ENCODE measurements around the gene SRRM3.
A peak's percentile ranks its signal among the peaks of the same experiment; 100 is the strongest.
"Not testable (repeated sequence)": the region's sequence is repeated elsewhere in the genome, so short reads cannot be mapped to it uniquely, and the experiment has no call there.

Gene SRRM3

GRCh38 chr7:76234282-76234584 lies 32.5 kb downstream of the SRRM3 start:
- peak overlapping the region; percentile 64 for H3K4me3 Mint-ChIP-seq
- peaks cover 7% of the 10 kb centered on the region for H3K4me1 Mint-ChIP-seq
- no peaks in the 10 kb centered on the region for H3K9me3 Mint-ChIP-seq
- no peaks in the 10 kb centered on the region for H3K36me3 Mint-ChIP-seq
- H3K27ac Mint-ChIP-seq: no peak overlapping the region
- H3K27me3 Mint-ChIP-seq: peaks cover 41% of the 10 kb centered on the region

- Mint-ChIP-seq H3K9me3 (no peaks in the 10 kb centered on the region), H3K4me3 (peak overlapping the region; percentile 66), H3K36me3 (no peaks in the 10 kb centered on the region), H3K27ac (no peak overlapping the region), H3K4me1 (peaks cover 7% of the 10 kb centered on the region), H3K27me3 (peaks cover 39% of the 10 kb centered on the region)
Measured at GRCh38 chr7:76234931-76235441, 33.3 kb downstream of the SRRM3 start.

- H3K36me3 Mint-ChIP-seq: no peaks in the 10 kb centered on the region
- peaks cover 31% of the 10 kb centered on the region for H3K27me3 Mint-ChIP-seq
- no peak overlapping the region for H3K4me3 Mint-ChIP-seq
- H3K4me1 Mint-ChIP-seq: peaks cover 7% of the 10 kb centered on the region
- no peaks in the 10 kb centered on the region for H3K9me3 Mint-ChIP-seq
- H3K27ac Mint-ChIP-seq: no peak overlapping the region
Measured at GRCh38 chr7:76236224-76236623, 34.5 kb downstream of the SRRM3 start.

- Mint-ChIP-seq H3K9me3 (no peaks in the 10 kb centered on the region), H3K4me3 (no peak overlapping the region), H3K27me3 (peaks cover 15% of the 10 kb centered on the region), H3K27ac (no peak overlapping the region), H3K4me1 (peaks cover 7% of the 10 kb centered on the region), H3K36me3 (no peaks in the 10 kb centered on the region)
Measured at GRCh38 chr7:76238326-76238725, 36.6 kb downstream of the SRRM3 start.

GRCh38 chr7:76241141-76241540 lies 39.4 kb downstream of the SRRM3 start:
- Mint-ChIP-seq H3K27ac (no peak overlapping the region), H3K4me1 (no peaks in the 10 kb centered on the region), H3K9me3 (no peaks in the 10 kb centered on the region), H3K36me3 (no peaks in the 10 kb centered on the region), H3K4me3 (no peak overlapping the region), H3K27me3 (peaks cover 5% of the 10 kb centered on the region)

DNA sequence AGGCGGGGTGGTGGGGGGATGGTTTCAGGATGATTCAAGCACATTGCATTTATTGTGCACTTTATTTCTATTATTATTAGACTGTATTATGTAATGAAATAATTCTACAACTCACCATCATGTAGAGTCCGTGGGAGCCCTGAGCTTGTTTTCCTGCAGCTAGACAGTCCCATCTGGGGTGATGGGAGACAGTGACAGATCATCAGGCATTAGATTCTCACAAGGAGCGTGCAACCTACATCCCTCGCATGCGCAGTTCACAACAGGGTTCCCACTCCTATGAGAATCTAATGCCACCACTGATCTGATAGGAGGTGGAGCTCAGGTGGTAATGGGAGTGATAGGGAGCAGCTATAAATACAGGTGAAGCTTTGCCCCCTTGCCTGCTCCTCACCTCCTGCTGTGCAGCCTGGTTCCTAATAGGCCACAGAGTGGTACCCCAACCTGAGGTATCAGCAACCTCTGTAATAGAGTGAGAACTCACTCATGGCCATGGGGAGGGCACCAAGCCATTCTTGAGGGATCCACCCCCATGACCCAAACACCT lies 40.9 kb downstream of the SRRM3 start:
- not testable (repeated sequence) for H3K4me3 Mint-ChIP-seq, H3K9me3 Mint-ChIP-seq, H3K36me3 Mint-ChIP-seq, H3K27me3 Mint-ChIP-seq, H3K4me1 Mint-ChIP-seq, H3K27ac Mint-ChIP-seq

DNA sequence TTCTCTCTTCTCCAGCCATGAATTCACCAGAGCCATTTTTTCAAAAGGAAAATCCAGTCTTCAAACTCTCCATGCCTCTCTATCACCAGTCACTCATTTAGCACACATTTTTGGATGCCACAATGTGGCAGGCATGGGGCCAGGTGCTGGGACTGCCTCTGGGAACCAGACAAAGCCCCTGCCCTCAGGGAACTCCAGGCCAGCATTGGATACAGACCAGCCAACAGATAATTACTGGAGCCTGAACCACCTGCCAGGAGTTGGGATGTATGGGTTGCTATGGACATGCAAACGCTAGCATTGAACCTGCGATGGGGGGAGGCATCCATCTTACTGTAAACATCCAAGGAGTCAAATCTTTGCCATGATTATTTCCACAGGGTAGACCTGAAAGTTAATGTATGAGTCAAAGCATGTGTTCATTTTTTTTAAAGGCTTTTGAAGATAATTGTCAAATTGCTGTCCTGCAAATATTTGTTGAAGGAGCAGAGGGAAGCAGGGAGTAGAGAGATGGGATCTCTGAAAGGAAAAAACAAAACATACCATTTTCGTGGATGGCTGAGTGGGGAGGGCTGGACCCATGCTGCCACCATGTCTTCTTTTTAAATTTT lies 43.2 kb downstream of the SRRM3 start:
- Mint-ChIP-seq H3K9me3 (no peaks in the 10 kb centered on the region), H3K4me1 (no peaks in the 10 kb centered on the region), H3K27me3 (peaks cover 3% of the 10 kb centered on the region), H3K27ac (no peak overlapping the region), H3K4me3 (no peak overlapping the region), H3K36me3 (no peaks in the 10 kb centered on the region)

DNA sequence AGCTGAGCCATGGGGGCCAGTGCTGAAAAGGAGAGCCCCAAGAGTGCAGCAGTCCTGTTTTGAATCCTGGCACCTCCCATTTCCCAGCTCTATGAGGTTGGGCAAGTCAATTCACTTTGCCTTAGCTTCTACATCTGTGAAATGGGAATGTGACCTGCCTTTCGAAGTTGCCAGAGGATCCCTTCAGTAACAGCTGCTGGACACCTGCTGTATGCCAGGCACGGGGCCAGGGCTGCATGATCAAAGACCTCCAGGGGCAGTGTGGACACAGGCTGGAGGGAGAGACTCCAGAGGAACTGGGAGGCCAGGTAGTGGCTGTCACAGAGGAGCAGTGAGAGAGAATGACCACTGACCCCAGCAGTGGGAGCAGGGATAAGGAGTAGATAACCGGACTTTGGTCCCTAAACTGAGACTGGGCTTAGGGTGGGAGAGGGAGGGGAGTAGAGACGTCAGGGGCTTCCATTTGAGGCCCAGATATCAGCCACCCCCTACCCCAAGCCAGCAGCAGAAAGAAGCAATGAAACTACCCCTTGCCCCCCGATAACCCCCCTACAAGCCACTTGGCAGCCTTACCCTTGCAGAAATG lies 45.2 kb downstream of the SRRM3 start:
- H3K4me3 Mint-ChIP-seq: no peak overlapping the region
- no peaks in the 10 kb centered on the region for H3K9me3 Mint-ChIP-seq
- no peaks in the 10 kb centered on the region for H3K36me3 Mint-ChIP-seq
- peaks cover 3% of the 10 kb centered on the region for H3K27me3 Mint-ChIP-seq
- H3K27ac Mint-ChIP-seq: no peak overlapping the region
- no peaks in the 10 kb centered on the region for H3K4me1 Mint-ChIP-seq

- no peaks in the 10 kb centered on the region for H3K9me3 Mint-ChIP-seq
- no peak overlapping the region for H3K4me3 Mint-ChIP-seq
- no peak overlapping the region for H3K27ac Mint-ChIP-seq
- H3K36me3 Mint-ChIP-seq: no peaks in the 10 kb centered on the region
- no peaks in the 10 kb centered on the region for H3K4me1 Mint-ChIP-seq
- H3K27me3 Mint-ChIP-seq: peaks cover 3% of the 10 kb centered on the region
Measured at GRCh38 chr7:76247938-76248337, 46.2 kb downstream of the SRRM3 start.

GRCh38 chr7:76252021-76252420 lies 50.3 kb downstream of the SRRM3 start:
- H3K4me3 Mint-ChIP-seq: no peak overlapping the region
- H3K27ac Mint-ChIP-seq: no peak overlapping the region
- no peaks in the 10 kb centered on the region for H3K9me3 Mint-ChIP-seq
- H3K27me3 Mint-ChIP-seq: peaks cover 1% of the 10 kb centered on the region
- H3K4me1 Mint-ChIP-seq: no peaks in the 10 kb centered on the region
- no peaks in the 10 kb centered on the region for H3K36me3 Mint-ChIP-seq

GRCh38 chr7:76254781-76255180 lies 53.1 kb downstream of the SRRM3 start:
- no peaks in the 10 kb centered on the region for H3K9me3 Mint-ChIP-seq
- H3K27me3 Mint-ChIP-seq: peaks cover 6% of the 10 kb centered on the region
- no peak overlapping the region for H3K4me3 Mint-ChIP-seq
- H3K36me3 Mint-ChIP-seq: no peaks in the 10 kb centered on the region
- no peak overlapping the region for H3K27ac Mint-ChIP-seq
- H3K4me1 Mint-ChIP-seq: no peaks in the 10 kb centered on the region

GRCh38 chr7:76257973-76258372 lies 56.3 kb downstream of the SRRM3 start:
- Mint-ChIP-seq H3K4me1 (no peaks in the 10 kb centered on the region), H3K27ac (no peak overlapping the region), H3K36me3 (no peaks in the 10 kb centered on the region), H3K9me3 (no peaks in the 10 kb centered on the region), H3K4me3 (no peak overlapping the region), H3K27me3 (peaks cover 12% of the 10 kb centered on the region)

DNA sequence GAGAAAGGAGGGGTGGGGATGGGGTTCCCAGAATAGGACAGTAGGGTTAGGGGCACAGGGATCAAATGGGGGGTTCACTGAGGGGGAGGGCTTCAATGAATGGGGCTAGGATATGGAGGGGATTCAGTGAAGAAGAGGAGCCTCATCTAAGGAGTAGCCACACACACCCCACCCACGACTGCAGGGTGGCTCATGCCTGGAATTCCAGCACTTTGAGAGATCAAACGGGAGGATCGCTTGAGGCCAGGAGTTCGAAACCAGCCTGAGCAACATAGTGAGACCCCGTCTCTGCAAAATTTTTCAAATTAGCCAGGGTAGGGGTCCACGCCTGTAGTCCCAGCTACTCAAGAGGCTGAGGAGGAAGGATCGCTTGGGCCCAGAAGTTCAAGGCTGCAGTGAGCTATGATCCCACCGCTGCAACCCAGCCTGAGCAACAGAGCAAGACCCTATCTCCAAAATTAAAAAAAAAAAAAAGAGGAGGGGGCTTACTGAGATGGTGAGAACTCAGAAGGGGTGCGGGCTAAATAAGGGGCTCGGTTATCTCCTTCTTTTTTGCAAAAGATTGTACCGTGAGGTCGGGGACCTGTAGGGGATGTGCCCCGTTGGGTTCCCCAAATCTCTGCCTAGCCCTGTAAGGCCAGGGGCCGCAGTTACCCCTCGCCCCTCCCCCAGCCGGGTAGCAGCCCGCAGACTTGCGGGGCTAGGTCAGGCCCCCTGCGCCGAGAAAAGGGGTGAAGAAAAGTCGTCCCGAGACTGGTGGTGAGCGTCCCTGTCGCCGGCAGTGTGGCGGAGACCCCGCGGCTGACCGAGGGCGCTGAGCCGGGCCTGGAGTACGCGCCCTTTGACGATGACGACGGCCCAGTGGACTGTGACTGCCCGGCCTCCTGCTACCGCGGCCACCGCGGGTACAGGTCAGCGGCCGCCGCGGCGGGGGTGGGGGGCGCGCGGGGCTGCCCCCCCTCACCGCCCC lies 57.7 kb downstream of the SRRM3 start:
- Mint-ChIP-seq H3K27me3 (peaks cover 13% of the 10 kb centered on the region), H3K27ac (no peak overlapping the region)

DNA sequence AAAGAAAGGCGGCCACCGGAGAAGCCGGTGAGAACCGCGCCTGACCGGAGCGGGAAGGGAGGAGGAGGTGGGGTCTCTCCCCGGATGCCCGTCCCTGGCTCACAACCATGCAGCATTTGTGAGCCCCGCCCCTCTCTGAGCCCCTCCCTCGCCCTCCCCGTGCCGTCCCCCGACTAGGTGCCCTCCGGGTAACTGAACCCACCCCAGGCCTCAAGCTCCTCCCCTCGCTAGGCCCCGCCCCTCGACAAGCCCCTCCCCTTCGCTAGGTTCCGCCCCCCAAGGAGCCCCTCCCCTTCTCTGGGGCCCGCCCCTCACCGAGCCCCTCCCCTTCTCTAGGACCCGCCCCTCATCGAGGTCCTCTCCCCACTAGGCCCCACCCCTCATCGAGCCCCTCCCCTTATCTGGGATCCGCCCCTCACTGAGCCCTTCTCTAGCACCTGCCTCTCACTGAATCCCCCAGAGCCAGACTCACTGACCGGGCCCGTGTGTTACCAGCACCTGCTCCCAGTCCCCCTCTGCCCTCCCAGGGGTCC lies 58.5 kb downstream of the SRRM3 start:
- H3K27ac Mint-ChIP-seq: no peak overlapping the region
- H3K27me3 Mint-ChIP-seq: peaks cover 17% of the 10 kb centered on the region
- H3K4me1 Mint-ChIP-seq: no peaks in the 10 kb centered on the region
- no peaks in the 10 kb centered on the region for H3K36me3 Mint-ChIP-seq
- H3K9me3 Mint-ChIP-seq: no peaks in the 10 kb centered on the region
- no peak overlapping the region for H3K4me3 Mint-ChIP-seq

More for the DNA sequence above, 57.7 kb downstream of the SRRM3 start:
- Mint-ChIP-seq H3K36me3 (no peaks in the 10 kb centered on the region), H3K4me3 (peak overlapping the region; percentile 47), H3K9me3 (no peaks in the 10 kb centered on the region), H3K4me1 (no peaks in the 10 kb centered on the region)

DNA sequence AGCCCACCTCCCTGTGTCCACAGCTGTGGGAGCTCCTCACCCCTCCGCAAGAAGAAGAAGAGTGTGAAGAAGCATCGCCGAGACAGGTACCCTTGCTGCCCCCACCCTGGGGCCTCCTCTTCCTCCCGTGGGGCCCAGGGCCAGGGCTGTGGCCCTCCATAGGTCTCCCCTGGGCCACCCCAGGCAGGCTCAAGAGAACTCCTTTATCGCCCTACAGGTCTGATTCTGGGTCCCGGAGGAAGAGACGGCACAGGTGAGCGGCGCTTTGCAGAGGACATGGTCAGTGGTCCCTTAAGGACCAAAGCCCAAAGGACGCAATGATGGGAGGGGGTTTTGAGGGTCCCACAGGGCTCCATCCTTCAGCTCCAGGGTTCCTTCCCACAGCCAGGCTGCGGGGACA lies 59.6 kb downstream of the SRRM3 start:
- Mint-ChIP-seq H3K9me3 (no peaks in the 10 kb centered on the region), H3K4me1 (no peaks in the 10 kb centered on the region), H3K36me3 (no peaks in the 10 kb centered on the region), H3K27me3 (peaks cover 18% of the 10 kb centered on the region), H3K4me3 (no peak overlapping the region), H3K27ac (no peak overlapping the region)

All from activated naive CD4-positive, alpha-beta T cell treated with anti-CD3 and anti-CD28 coated beads, Interleukin-2, amount 50 U/mL, for 24 hours (primary cell).